Stimulated activated naive CD8-positive, alpha-beta T cell treated with anti-CD3 and anti-CD28 coated beads, Interleukin-15, amount 100 ng/mL, for 72 hours (primary cell): ENCODE data around the gene GBF1.

ENCODE experiments used
- ATAC-seq: fragments of 150-1000 bp; cut with Tn5 transposase; 2 replicates; pipeline ENCODE4 v1.10.0; 2021; ENCODE audit warnings: mild to moderate bottlenecking, moderate library complexity
- DNase-seq, 2 donors: peaks; one replicate each; pipeline ENCODE4 v3.0.0; 2021 to 2022
- H3K27ac Mint-ChIP-seq, 2 donors: one replicate each; pipeline ENCODE4 v1.8.0; 2022; ENCODE audit warnings: mild to moderate bottlenecking in 2 of 2, mixed read lengths in 2 of 2, moderate library complexity in 2 of 2
- H3K27me3 Mint-ChIP-seq: one replicate; pipeline ENCODE4 v1.8.0; 2022; ENCODE audit warnings: mixed read lengths
- H3K4me1 Mint-ChIP-seq: one replicate; pipeline ENCODE4 v1.8.0; 2022; ENCODE audit warnings: mild to moderate bottlenecking, mixed read lengths
- H3K4me3 Mint-ChIP-seq, 2 donors: one replicate each; pipeline ENCODE4 v1.8.0; 2022; ENCODE audit warnings: mild to moderate bottlenecking in 2 of 2, mixed read lengths in 2 of 2, moderate library complexity in 1 of 2
- H3K9me3 Mint-ChIP-seq, 2 donors: one replicate each; pipeline ENCODE4 v1.8.0; 2022; ENCODE audit warnings: mixed read lengths in 2 of 2

The GBF1 gene

GRCh38 chr10:102226542-102226870 is 18.8 kb upstream of the GBF1 start:
- peaks cover 71% of the 10 kb centered on the region for H3K27me3 Mint-ChIP-seq
- no peak overlapping the region for H3K27ac Mint-ChIP-seq
- DNase-seq: no peak
- ATAC-seq: no peak
- no peaks in the 10 kb centered on the region for H3K9me3 Mint-ChIP-seq
- H3K4me3 Mint-ChIP-seq: peak overlapping the region; percentile 57 to 59
- peaks cover 31% of the 10 kb centered on the region for H3K4me1 Mint-ChIP-seq

GRCh38 chr10:102227050-102227449 is 18.3 kb upstream of the GBF1 start:
- Mint-ChIP-seq H3K27me3 (peaks cover 74% of the 10 kb centered on the region), H3K4me1 (peaks cover 37% of the 10 kb centered on the region), H3K27ac (no peak overlapping the region), H3K4me3 (no peak overlapping the region), H3K9me3 (no peaks in the 10 kb centered on the region)
- ATAC-seq: no peak
- DNase-seq: no peak

- Mint-ChIP-seq H3K9me3 (no peaks in the 10 kb centered on the region), H3K4me1 (peaks cover 37% of the 10 kb centered on the region), H3K27me3 (peaks cover 82% of the 10 kb centered on the region), H3K27ac (no peak overlapping the region), H3K4me3 (peak overlapping the region; percentile 79 to 84)
- DNase-seq (peak; percentile 83 to 85), ATAC-seq (peak; percentile 65)
These were observed 15.5 kb upstream of the GBF1 start for GRCh38 chr10:102229810-102230263.

- H3K9me3 Mint-ChIP-seq: no peaks in the 10 kb centered on the region
- peaks cover 37% of the 10 kb centered on the region for H3K4me1 Mint-ChIP-seq
- H3K27ac Mint-ChIP-seq: no peak overlapping the region
- DNase-seq (peak; percentile 53 to 54), ATAC-seq (peak; percentile 59)
- peaks cover 82% of the 10 kb centered on the region for H3K27me3 Mint-ChIP-seq
- peak overlapping the region; percentile 79 to 84 for H3K4me3 Mint-ChIP-seq
These were observed 15.0 kb upstream of the GBF1 start for GRCh38 chr10:102230264-102230860.

GRCh38 chr10:102230861-102231356 is 14.4 kb upstream of the GBF1 start:
- peaks cover 33% of the 10 kb centered on the region for H3K4me1 Mint-ChIP-seq
- H3K9me3 Mint-ChIP-seq: no peaks in the 10 kb centered on the region
- ATAC-seq (peak; percentile 36), DNase-seq (peak; percentile 56 to 65)
- H3K4me3 Mint-ChIP-seq: peak overlapping the region; percentile 79 to 84
- no peak overlapping the region for H3K27ac Mint-ChIP-seq
- H3K27me3 Mint-ChIP-seq: peaks cover 82% of the 10 kb centered on the region

- H3K9me3 Mint-ChIP-seq: no peaks in the 10 kb centered on the region
- peaks cover 25% of the 10 kb centered on the region for H3K4me1 Mint-ChIP-seq
- DNase-seq: peak; percentile 76 to 78
- H3K27ac Mint-ChIP-seq: no peak overlapping the region
- peak; percentile 71 for ATAC-seq
- peaks cover 80% of the 10 kb centered on the region for H3K27me3 Mint-ChIP-seq
- peak overlapping the region; percentile 79 to 84 for H3K4me3 Mint-ChIP-seq
These were observed 13.7 kb upstream of the GBF1 start for GRCh38 chr10:102231357-102232318.

- Mint-ChIP-seq H3K4me3 (no peak overlapping the region), H3K27me3 (peaks cover 71% of the 10 kb centered on the region), H3K4me1 (peaks cover 24% of the 10 kb centered on the region), H3K9me3 (no peaks in the 10 kb centered on the region), H3K27ac (no peak overlapping the region)
- DNase-seq (no peak), ATAC-seq (no peak)
These were observed 11.3 kb upstream of the GBF1 start for GRCh38 chr10:102233997-102234396.

DNA sequence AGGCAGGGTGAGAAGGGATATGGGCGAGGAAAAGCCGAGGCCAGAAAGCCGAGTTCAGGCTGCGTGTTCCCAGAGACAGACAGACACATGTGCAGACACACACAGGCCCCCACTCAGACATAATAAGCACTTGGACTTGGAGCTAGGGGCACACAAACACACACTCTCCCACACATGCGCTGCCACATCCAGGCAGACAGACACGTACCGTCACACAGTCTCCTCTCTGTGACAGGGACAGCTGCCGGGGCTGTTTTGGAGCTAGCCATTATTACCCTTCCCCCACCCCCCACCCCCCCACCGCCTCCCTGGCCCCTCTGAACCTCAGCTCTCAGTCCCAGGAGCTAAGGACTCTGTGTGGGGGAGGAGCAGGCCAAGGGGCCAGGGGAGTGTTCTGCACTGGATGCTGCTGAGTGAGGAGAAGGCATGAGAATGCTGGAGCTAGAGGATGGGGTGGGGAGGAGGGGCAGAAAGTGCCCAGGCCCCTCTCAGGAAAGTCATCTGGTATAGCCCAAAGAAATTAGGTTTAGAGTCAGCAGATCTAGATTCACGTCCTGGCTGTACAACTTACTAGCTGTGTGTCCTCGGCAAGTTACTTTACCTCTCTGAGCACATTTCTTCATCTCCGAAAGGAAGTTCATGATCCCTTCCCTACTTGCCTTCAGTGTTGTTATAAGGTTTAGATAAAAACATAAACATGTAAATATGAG is 10.3 kb upstream of the GBF1 start:
- H3K27me3 Mint-ChIP-seq: peaks cover 72% of the 10 kb centered on the region
- DNase-seq: no peak
- H3K9me3 Mint-ChIP-seq: no peaks in the 10 kb centered on the region
- peaks cover 20% of the 10 kb centered on the region for H3K4me1 Mint-ChIP-seq
- ATAC-seq: no peak
- H3K4me3 Mint-ChIP-seq: no peak overlapping the region
- no peak overlapping the region for H3K27ac Mint-ChIP-seq

GRCh38 chr10:102235598-102235920 is 9.8 kb upstream of the GBF1 start:
- Mint-ChIP-seq H3K27ac (no peak overlapping the region), H3K9me3 (no peaks in the 10 kb centered on the region)
- DNase-seq: no peak

DNA sequence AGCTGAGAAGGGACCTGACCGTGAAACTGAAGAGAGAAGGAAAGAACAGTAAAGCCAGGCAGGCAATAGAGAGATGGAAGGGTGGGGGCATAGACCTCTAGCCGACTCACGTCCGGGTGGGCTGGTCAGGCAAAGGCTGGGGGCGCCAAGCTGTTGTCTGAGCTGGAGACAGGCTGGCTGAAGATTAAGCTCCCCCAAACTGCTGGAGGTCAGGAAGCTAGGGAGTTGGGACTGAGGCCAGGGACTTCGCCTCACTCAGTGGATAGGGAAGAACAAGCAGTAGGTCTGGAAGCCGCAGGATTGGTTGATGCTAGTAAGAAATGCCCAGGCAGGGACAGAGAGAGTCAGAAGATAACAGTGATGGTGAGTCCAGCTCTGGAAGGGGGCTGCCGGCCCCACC is 9.3 kb upstream of the GBF1 start:
- DNase-seq (no peak), ATAC-seq (no peak)
- no peak overlapping the region for H3K4me3 Mint-ChIP-seq
- no peaks in the 10 kb centered on the region for H3K9me3 Mint-ChIP-seq
- peaks cover 18% of the 10 kb centered on the region for H3K4me1 Mint-ChIP-seq
- no peak overlapping the region for H3K27ac Mint-ChIP-seq
- H3K27me3 Mint-ChIP-seq: peaks cover 72% of the 10 kb centered on the region

More at GRCh38 chr10:102235598-102235920, 9.8 kb upstream of the GBF1 start:
- peaks cover 72% of the 10 kb centered on the region for H3K27me3 Mint-ChIP-seq
- peaks cover 17% of the 10 kb centered on the region for H3K4me1 Mint-ChIP-seq
- no peak overlapping the region for H3K4me3 Mint-ChIP-seq
- no peak for ATAC-seq

DNA sequence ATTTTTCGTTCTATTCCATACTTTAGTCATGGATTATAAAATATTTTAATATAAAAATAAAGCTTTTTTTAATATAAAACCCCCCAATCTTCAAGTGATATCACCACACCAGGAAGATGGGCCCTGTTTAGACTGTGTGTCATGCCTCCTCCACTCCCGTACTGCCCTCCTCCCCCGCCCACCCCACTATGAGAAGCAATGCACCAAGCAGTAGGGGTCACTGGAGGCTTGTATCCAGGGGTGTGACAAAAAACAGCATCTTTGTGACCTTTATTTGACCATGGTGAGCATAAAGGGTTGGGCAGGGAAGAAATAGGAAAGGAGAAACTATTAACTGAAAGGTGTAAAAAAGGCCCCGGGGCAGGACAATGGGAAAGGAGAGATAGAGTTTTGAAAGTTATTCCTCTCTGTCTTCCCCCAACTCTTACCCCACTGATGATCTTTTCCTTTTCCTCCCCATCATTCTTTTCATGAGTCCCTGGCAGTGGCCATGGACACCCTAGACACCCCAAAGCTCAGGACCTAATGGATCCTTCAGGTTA is 7.5 kb upstream of the GBF1 start:
- Mint-ChIP-seq H3K9me3 (no peaks in the 10 kb centered on the region), H3K27me3 (peaks cover 77% of the 10 kb centered on the region), H3K4me3 (no peak overlapping the region), H3K27ac (no peak overlapping the region), H3K4me1 (peaks cover 19% of the 10 kb centered on the region)
- no peak for ATAC-seq
- no peak for DNase-seq

DNA sequence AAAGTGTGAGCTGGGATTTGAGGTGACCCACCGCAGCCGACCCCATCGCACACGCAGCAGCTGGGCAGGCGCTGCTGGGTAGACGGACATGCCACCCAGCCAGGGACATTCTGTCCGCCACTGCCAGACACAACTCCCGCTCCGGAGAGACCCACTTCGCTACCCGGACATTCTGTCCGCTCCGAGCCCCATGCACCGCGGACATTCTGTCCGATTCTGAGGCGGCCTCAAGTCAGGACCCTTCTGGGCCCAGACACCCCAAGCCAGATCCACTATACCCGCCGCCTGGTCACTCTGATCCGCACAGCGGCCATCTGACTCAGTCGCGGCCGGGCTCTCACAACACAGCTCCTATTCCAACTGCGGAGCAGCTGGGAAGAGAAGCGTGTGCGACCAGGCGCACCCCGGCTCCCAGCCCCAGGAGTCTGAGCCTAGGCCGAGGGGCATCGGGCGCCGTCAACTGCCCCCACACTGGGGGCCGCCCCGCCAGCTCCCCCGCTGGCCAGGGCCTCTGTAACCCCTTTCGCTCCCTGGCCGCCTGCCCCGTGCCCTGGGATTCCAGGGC is 4.8 kb upstream of the GBF1 start:
- Mint-ChIP-seq H3K27me3 (peaks cover 68% of the 10 kb centered on the region), H3K27ac (no peak overlapping the region), H3K4me3 (peak overlapping the region; percentile 78 to 84), H3K4me1 (peaks cover 28% of the 10 kb centered on the region), H3K9me3 (no peaks in the 10 kb centered on the region)
- DNase-seq: no peak
- no peak for ATAC-seq

DNA sequence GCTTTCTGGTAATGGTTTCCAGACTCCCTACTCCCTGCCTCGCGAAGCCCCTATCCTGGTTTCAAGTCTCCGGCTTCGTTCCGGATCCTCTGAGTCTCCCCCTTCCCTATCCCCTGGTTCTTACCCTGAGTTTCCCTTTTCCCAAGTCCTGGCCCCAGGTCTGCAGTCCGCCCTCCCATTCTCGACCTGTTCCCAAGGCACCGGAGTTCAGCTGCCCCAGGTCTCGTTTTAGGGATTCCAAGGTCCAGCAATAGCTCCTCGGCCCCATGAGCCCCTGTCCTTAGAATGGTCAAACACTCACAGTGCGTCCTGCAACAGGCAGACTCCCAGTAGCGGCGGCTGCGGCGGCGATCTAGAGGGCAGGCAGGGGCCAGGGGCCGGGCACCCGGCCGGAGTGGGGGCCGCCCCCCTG is 4.3 kb upstream of the GBF1 start:
- peaks cover 28% of the 10 kb centered on the region for H3K4me1 Mint-ChIP-seq
- DNase-seq: no peak

DNA sequence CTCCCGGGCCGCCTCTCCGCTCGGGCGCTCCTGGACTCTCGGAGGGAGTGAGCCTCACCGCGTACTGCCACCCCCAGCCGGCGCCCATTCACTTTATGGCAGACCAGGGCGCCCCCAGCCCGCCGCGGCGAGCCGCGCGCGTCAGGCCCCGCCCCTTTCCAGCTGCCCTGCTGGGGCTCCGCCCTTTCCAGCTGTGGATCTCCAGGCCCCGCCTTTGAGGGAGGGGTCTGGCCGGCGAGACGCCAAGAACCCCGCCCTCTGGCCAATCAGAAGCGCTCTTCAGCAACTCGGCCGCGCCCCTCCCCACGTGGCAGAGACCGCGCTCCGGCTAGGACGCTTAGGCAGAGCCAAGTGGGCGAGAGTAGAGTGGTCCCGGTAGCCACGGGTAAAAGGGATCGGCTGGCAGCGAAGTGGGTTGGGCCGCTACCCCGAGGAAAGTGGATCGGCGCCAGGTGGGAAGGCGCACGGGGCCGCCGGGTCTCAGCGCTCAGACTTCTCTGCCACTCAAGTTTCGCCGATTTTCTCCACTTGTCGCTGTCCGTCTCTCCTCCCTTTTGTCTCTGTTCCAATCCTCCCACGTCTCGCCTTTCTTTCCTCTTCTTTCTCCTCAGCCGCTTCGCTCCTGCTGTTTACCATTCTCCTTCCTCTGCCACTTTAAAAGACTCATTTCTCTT is 3.8 kb upstream of the GBF1 start, which contains the start of gene PITX3:
Gene PITX3 (minus strand): TSS at position 69 of the 674 bp plus-strand sequence. CDS start 9,432 bp downstream, outside the sequence.
- Mint-ChIP-seq H3K27ac (no peak within 1 kb of the TSS), H3K4me1 (peaks cover 33% of the 10 kb centered on the region), H3K4me3 (peak within 1 kb of the TSS; percentile 84 to 86), H3K9me3 (no peaks in the 10 kb centered on the region), H3K27me3 (peaks cover 59% of the 10 kb centered on the region)
- ATAC-seq: peak; percentile 65
- DNase-seq: peak; percentile 91 to 92

More for the DNA sequence above, 4.3 kb upstream of the GBF1 start:
- no peak overlapping the region for H3K27ac Mint-ChIP-seq
- peak overlapping the region; percentile 78 to 84 for H3K4me3 Mint-ChIP-seq
- H3K27me3 Mint-ChIP-seq: peaks cover 63% of the 10 kb centered on the region
- no peak for ATAC-seq
- no peaks in the 10 kb centered on the region for H3K9me3 Mint-ChIP-seq
